Common myeloid progenitor, CD34-positive (primary cell): ENCODE results near the gene CASK.

Source experiments
- CTCF ChIA-PET: fragments of 350-600 bp; sonication (Branson Sonifier 250); formaldehyde crosslinking; loops from one replicate; lab custom pipeline; 2021; ENCODE audit warnings: antibody characterized with exemption; lab: Charles Lee
- POLR2A ChIA-PET: fragments of 350-600 bp; sonication (Branson Sonifier 250); formaldehyde crosslinking; loops from one replicate; lab custom pipeline; 2021; ENCODE audit warnings: antibody characterized with exemption; lab: Charles Lee
- DNase-seq, 3 donors: peaks; one replicate each; pipeline versions ENCODE4 v3.0.0 to v3.0.0-alpha.2; 2013
- H3K27ac ChIP-seq, 2 experiments: 1 replicate in 1 of 2; 2 replicates in 1 of 2; pipeline ENCODE4 v1.7.0; 2013; ENCODE audit warnings: inconsistent platforms in 2 of 2, low read length in 2 of 2, mild to moderate bottlenecking in 2 of 2, low read depth in 1 of 2, moderate library complexity in 1 of 2; ENCODE audit not compliant: severe bottlenecking in 2 of 2, insufficient read depth in 1 of 2, poor library complexity in 1 of 2
- H3K27me3 ChIP-seq, 5 experiments: replicated peaks in 2 of 5; 1 replicate in 3 of 5; 2 replicates in 2 of 5; pipeline versions ENCODE4 v1.6.1 to v1.7.0; 2013; ENCODE audit warnings: low read length in 4 of 5, mild to moderate bottlenecking in 2 of 5, moderate library complexity in 2 of 5, inconsistent platforms in 1 of 5; ENCODE audit not compliant: insufficient read depth in 5 of 5, control insufficient read depth in 4 of 5
- H3K36me3 ChIP-seq, 4 experiments: 1 replicate in 2 of 4; 2 replicates in 2 of 4; pipeline versions ENCODE4 v1.6.1 to v1.7.0; 2013; ENCODE audit warnings: low read length in 3 of 4, control low read depth in 1 of 4, mild to moderate bottlenecking in 1 of 4; ENCODE audit not compliant: control insufficient read depth in 4 of 4, insufficient read depth in 4 of 4
- H3K4me1 ChIP-seq, 4 experiments: 1 replicate in 3 of 4; 2 replicates in 1 of 4; pipeline versions ENCODE4 v1.6.1 to v1.7.1; 2013; ENCODE audit warnings: low read length in 3 of 4, mild to moderate bottlenecking in 3 of 4, control low read depth in 1 of 4, inconsistent platforms in 1 of 4, moderate library complexity in 1 of 4; ENCODE audit not compliant: control insufficient read depth in 4 of 4, insufficient read depth in 4 of 4; ENCODE audit errors: control extremely low read depth in 1 of 4
- H3K4me3 ChIP-seq, 7 experiments: 1 replicate in 4 of 7; 2 replicates in 3 of 7; pipeline versions ENCODE4 v1.5.1 to v1.7.0; 2013; ENCODE audit warnings: mild to moderate bottlenecking in 7 of 7, low read length in 6 of 7, moderate library complexity in 6 of 7, inconsistent platforms in 2 of 7, low read depth in 2 of 7, control low read depth in 1 of 7; ENCODE audit not compliant: insufficient read depth in 4 of 7, control insufficient read depth in 1 of 7; ENCODE audit errors: extremely low read depth in 1 of 7
- H3K9me3 ChIP-seq, 5 experiments: 1 replicate in 4 of 5; 2 replicates in 1 of 5; pipeline versions ENCODE4 v1.6.1 to v1.7.1; 2013; ENCODE audit warnings: low read length in 4 of 5, mild to moderate bottlenecking in 2 of 5, inconsistent platforms in 1 of 5, low read depth in 1 of 5, moderate library complexity in 1 of 5; ENCODE audit not compliant: control insufficient read depth in 4 of 5, insufficient read depth in 2 of 5; ENCODE audit errors: control extremely low read depth in 1 of 5
- WGBS: methylation state at CpG from one replicate; pipeline ENCODE4 v1.1.5; 2013; ENCODE audit not compliant: insufficient coverage; 5-methylcytosine and 5-hydroxymethylcytosine counted together

Gene CASK

GRCh38 chrX:41499195-41499594 is 424.2 kb downstream of the CASK start:
- 87% methylated on average over 6 of the region's 7 CpGs for WGBS
- CTCF ChIA-PET = no interaction called here
- H3K4me3 ChIP-seq = no peak overlapping the region

DNA sequence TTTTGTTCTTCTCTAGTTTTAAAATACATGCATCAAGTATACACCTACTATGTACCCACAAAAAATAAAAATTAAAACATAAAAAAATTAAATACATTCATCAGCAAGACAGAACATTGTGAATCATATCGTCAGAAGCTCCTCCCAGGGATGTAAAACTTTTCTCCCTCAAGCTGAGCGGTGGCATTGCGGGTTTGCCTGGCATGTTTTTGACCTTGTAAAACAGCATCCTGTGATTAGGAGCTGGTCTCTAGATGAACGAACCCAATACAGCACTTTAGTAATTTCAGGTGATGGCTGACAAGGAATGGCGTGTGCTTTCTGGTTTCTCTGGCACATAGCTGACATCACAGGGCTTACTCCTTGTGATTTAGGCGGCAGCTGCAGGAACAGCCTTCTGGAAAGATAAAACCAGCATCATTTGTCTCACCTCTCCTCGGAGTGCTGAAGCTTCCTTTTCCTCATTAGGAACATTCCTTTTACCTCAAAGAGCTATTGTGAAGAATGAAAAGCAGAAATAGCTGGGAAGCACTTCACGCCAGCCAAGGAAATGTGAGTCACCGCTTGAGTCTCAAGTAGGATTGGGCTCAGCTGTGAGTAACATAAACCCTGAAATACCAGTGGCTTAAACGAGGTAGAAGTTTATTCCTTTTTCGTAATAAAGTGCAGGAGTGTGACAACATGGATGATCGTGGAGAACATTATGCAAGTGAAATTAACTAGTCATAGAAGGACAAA is 431.9 kb downstream of the CASK start:
- Histone ChIP-seq H3K9me3 (peaks cover 0 to 4% (median 0%) of the 10 kb centered on the region in 5 experiments), H3K36me3 (no peaks in the 10 kb centered on the region), H3K4me1 (no peaks in the 10 kb centered on the region), H3K27me3 (peaks cover 0 to 3% (median 0%) of the 10 kb centered on the region in 5 experiments), H3K4me3 (no peak overlapping the region), H3K27ac (no peak overlapping the region)
- DNase-seq = peak in 2 of 3 donors; percentile 19 to 26
- ChIA-PET CTCF (no interaction called here), POLR2A (interaction anchor here (0.6 kb wide), 1 partner anchor 138 kb away, joined by 4 read pairs; no protein-coding TSS in a partner anchor)
- WGBS = 68% methylated on average over 12 of the region's 12 CpGs

More at GRCh38 chrX:41499195-41499594, 424.2 kb downstream of the CASK start:
- no peak for DNase-seq
- no peaks in the 10 kb centered on the region for H3K4me1 ChIP-seq
- H3K36me3 ChIP-seq = no peaks in the 10 kb centered on the region
- H3K9me3 ChIP-seq = peaks cover 0 to 5% (median 0%) of the 10 kb centered on the region in 5 experiments
- no peak overlapping the region for H3K27ac ChIP-seq
- POLR2A ChIA-PET = no interaction called here
- no peaks in the 10 kb centered on the region for H3K27me3 ChIP-seq

DNA sequence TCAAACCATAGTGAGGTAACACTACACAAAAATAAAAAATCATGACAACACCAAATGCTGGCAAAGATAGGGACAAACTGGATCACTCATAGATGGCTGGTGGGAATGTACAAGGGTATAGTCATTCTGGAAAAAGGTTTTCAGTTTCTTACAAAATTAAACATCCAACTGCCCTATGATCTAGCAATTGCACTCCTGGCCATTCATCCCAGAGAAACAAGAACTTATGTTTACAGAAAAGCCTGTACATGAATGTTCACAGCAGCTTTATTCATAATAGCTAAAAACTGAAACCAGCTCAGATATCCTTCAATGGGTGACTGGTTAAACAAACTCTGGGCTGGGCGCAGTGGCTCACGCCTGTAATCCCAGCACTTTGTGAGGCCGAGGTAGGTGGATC is 432.9 kb downstream of the CASK start:
- ChIA-PET CTCF (no interaction called here), POLR2A (no interaction called here)
- Histone ChIP-seq H3K36me3 (no peaks in the 10 kb centered on the region), H3K4me3 (no peak overlapping the region), H3K27ac (no peak overlapping the region), H3K9me3 (peaks cover 0 to 4% (median 0%) of the 10 kb centered on the region in 5 experiments), H3K4me1 (no peaks in the 10 kb centered on the region), H3K27me3 (peaks cover 0 to 5% (median 0%) of the 10 kb centered on the region in 5 experiments)
- DNase-seq = no peak
- WGBS = 87% methylated on average over 3 of the region's 3 CpGs

- Histone ChIP-seq H3K27me3 (peaks cover 0 to 5% (median 0%) of the 10 kb centered on the region in 5 experiments), H3K9me3 (peaks cover 0 to 16% (median 6%) of the 10 kb centered on the region in 5 experiments), H3K36me3 (no peaks in the 10 kb centered on the region), H3K27ac (no peak overlapping the region), H3K4me1 (no peaks in the 10 kb centered on the region), H3K4me3 (no peak overlapping the region)
- DNase-seq = no peak
- WGBS = 90% methylated on average over 5 of the region's 5 CpGs
- ChIA-PET POLR2A (no interaction called here), CTCF (no interaction called here)
These were observed 441.1 kb downstream of the CASK start for GRCh38 chrX:41482154-41482850.

DNA sequence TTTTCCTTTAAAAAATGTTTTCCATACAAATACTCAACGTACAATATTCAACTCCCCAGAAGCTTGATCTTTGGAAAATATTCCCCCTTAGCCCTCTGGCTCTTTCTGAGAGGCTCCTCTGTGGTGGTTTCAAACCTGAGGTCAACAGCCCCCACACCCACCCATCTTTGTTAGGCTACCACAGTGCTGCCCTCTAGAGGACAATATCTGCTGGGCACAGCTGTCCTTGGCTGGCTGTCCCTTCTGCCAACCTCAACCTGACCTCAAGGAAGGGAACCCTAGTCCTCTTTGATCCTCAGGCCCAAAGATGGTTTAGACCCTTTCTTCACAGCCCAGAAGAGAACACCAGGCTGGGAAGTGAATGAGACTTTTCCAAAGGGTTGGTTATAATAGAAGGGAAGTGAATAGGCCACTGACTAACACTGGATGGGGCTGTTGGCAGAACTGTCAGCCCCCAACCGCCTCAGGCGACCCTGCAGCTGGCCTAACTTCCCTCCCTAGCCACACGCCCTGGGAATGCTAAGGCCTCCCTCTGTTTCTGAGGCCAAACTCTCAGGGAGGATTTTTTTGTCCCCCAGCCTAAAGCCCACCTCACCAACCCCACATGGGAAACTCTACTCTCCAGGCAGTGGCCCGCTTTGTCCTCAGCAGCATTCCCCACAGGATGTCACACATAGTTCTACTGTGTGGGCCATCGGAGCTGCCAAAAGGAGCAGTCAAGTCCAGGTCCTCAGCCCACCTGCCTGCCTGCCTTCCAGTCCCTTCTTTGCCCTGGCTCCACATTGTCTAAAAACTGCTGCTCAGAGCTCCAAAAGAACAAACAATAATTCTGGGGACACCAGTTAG is 441.9 kb downstream of the CASK start:
- H3K27ac ChIP-seq = no peak overlapping the region
- H3K4me3 ChIP-seq = no peak overlapping the region
- H3K4me1 ChIP-seq = no peaks in the 10 kb centered on the region
- H3K27me3 ChIP-seq = peaks cover 0 to 5% (median 0%) of the 10 kb centered on the region in 5 experiments
- WGBS = 80% methylated on average over 4 of the region's 6 CpGs
- no peak for DNase-seq
- POLR2A ChIA-PET = no interaction called here
- H3K9me3 ChIP-seq = peaks cover 0 to 12% (median 6%) of the 10 kb centered on the region in 5 experiments
- no peaks in the 10 kb centered on the region for H3K36me3 ChIP-seq
- CTCF ChIA-PET = no interaction called here

DNA sequence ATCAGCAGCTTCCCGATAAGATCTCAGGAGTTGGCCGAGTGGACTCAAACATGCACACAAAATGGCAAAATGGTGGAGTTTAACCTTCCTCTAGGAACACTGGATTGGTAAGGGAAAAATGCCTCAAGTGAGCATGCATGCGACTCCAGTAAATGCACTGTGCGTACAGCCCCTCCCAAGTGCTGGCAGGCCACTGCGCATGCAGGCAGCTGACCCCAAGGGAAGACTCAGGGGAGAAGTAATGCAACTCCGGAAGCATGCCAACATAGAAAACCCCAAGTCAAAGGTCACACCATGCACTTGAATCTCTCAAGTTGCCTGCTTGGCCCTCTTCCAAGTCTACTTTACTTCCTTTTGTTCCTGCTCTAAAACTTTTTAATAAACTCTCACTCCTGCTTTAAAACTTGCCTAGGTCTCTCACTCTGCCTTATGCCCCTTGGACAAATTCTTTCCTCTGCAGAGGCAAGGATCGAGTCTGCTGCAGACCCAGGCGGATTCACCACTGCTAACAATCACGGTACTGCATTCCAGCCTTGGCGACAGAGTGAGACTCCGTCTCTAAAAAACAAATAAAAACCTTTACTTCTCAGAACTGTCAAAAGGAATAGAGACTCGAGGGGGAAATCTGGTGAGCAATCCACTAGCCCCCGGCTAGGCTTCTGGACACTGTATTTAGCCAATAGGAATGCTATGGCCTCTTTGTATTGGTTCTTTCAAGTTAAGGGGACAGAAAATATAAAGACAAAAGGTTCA is 442.7 kb downstream of the CASK start:
- WGBS = 99% methylated on average over 11 of the region's 13 CpGs
- peaks cover 0 to 12% (median 6%) of the 10 kb centered on the region in 5 experiments for H3K9me3 ChIP-seq
- H3K4me3 ChIP-seq = no peak overlapping the region
- H3K4me1 ChIP-seq = no peaks in the 10 kb centered on the region
- ChIA-PET POLR2A (no interaction called here), CTCF (no interaction called here)
- no peak overlapping the region for H3K27ac ChIP-seq
- peaks cover 0 to 9% (median 0%) of the 10 kb centered on the region in 5 experiments for H3K27me3 ChIP-seq
- no peak for DNase-seq
- H3K36me3 ChIP-seq = no peaks in the 10 kb centered on the region
